GM18858 (cell line): ENCODE data around the gene RNU1-3.
"Not testable (repeated sequence)": the region's sequence is repeated elsewhere in the genome, so short reads cannot be mapped to it uniquely, and the experiment has no call there.

Experiments used
- ATAC-seq: cut with Tn5 transposase; IDR thresholded peaks from one replicate; pipeline ENCODE4 v1.9.1; 2021; ENCODE audit not compliant: unreplicated experiment

The RNU1-3 gene

DNA sequence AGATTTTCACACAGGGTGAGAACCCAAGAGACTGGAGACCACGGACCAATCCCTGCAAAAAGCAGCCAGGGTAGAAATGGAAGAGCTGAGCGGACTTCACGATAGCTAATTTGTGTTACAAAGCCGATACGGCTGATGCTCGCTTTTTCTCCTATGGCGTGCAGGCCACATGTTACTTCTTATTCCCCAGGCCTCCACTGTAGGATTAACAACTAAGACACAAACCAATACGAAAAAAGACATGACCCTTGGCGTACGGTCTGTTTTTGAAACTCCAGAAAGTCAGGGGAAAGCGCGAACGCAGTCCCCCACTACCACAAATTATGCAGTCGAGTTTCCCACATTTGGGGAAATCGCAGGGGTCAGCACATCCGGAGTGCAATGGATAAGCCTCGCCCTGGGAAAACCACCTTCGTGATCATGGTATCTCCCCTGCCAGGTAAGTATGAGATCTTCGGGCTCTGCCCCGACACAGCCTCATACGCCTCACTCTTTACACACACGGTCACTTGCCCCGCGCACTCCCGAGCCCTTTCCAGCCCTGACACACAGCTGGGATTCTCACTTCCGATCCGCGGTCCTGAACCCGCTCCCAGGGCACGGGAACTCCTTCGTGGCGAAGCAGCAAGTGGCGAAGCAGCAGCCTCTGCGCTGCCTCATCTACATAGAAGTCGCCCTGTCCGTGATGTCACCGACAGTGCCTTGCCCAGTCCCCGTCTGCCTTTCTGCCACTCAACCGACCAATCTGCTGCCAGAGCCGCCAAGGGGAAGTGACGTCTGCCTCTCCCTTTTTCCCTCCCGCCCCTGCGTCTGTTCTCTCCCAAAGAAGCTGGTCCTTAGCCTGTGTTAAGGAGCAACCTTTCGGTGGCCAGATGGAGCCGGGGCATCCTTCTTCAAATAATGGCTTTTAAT, at the start of gene RNU1-3:
Gene RNU1-3 (minus strand): TSS at position 447 of the 912 bp plus-strand sequence.
- peak; percentile 92 for ATAC-seq

- not testable (repeated sequence) for ATAC-seq
These were observed 46.7 kb upstream of the RNU1-3 start for GRCh38 chr1:16713480-16713879.

GRCh38 chr1:16712984-16713383, 46.2 kb upstream of the RNU1-3 start:
- ATAC-seq: not testable (repeated sequence)

DNA sequence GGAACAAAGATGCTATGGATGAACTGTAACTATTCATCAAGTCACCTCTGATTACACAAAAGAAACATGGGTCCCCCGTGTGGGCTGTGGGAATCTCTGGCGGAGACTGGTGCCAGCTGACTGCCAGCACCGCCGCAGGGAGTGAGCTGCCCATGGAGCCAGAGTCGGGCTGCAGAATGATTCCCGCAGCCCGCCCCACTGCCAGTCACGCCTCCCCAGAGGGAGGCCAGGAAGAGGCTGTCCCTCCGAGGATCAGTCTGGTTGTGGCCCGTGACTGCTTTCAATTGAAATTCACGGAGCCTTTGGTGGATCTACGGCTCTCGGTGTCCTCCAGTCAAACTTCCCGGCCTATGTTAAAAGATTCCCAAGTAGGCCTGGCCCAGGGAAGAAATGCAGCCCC, 45.8 kb upstream of the RNU1-3 start:
- ATAC-seq: not testable (repeated sequence)

- not testable (repeated sequence) for ATAC-seq
These were observed 45.4 kb upstream of the RNU1-3 start for GRCh38 chr1:16712131-16712530.

DNA sequence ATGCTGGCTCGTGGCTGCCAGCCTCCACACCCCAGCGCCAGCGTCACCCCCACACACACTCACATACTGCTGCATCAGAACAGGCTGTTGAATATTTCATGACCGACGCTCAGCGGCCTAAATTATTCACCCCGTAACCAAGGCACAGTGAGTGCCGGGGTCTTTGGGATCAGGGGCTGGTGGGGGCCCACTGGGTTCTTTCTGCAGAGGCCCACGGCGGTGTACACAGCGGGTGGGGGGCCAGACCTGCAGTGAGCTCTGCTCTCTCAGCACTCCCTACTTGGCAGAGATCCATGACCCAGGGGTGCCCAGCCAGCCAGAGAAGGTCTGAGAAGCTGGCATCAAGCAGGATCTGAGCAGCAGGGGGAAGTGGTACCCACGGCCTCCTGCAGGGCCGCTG, 43.9 kb upstream of the RNU1-3 start:
- ATAC-seq: not testable (repeated sequence)

GRCh38 chr1:16709659-16710087, 42.9 kb upstream of the RNU1-3 start:
- ATAC-seq: not testable (repeated sequence)

GRCh38 chr1:16708704-16709103, 42.0 kb upstream of the RNU1-3 start:
- not testable (repeated sequence) for ATAC-seq

DNA sequence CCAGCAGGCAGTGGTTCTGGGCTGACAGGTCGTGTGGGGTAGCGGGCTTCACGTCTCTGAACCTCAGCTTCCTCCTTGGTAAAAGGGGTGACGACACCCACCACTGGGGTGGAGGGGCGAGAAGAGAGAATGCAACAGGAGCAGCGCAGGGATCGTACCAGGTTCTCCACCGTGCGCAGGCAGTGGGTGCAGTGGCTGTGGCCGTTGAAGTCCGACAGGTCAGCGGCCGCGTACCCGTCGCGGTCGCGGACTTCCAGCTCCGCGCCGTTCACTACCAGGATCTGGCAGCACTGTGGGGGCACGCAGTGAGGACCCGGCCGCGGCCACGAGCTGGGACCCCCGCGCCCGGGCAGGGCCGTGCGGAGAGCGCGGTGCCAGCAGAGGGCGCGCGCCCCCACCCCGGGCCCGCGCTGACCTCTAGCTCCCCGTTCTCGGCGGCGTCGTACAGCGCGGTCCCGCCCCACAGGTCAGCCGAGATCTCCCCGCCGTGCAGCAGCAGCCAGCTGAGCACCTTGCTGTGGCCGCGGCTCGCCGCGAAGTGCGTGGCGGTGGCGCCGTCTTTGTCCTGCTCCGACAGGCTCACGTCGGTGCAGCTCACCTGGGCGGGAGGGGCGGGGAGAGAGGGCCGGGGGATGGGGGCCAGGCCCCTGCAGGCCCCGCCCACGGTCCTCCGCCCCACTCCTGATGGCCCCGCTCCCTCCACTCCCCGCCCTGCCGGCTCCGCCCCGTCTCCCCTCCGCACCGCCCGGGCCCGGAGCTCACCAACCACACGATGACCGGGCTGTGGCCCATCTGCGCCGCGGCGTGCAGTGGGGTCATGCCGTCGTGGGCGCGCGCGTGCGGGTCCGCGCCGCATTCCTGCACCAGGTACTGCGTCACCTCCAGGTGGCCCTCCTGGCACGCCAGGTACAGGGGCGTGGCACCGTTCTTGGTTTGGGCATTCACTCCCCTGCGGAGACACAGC, 40.7 kb upstream of the RNU1-3 start:
- not testable (repeated sequence) for ATAC-seq

DNA sequence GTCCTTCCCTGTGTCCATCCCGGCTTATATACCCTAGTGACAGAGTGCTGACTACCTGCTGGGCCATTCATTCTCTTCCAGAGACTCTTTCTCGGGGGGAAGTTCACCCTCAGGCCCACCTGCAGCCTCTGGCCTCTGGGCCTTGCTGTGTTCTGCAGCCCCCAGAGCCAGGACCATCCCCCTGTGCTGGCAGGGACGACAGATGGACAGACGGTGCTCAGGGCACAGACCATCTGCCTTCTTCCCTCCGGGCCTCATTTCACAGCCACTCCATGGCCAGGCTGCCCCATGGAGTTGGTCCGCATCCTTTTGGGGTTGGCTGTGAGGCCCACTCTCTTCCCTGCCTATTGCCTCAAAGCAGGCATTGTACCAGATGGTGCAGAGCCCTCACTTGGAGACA, 39.6 kb upstream of the RNU1-3 start:
- not testable (repeated sequence) for ATAC-seq

- not testable (repeated sequence) for ATAC-seq
These were observed 37.9 kb upstream of the RNU1-3 start for GRCh38 chr1:16704502-16705100.

DNA sequence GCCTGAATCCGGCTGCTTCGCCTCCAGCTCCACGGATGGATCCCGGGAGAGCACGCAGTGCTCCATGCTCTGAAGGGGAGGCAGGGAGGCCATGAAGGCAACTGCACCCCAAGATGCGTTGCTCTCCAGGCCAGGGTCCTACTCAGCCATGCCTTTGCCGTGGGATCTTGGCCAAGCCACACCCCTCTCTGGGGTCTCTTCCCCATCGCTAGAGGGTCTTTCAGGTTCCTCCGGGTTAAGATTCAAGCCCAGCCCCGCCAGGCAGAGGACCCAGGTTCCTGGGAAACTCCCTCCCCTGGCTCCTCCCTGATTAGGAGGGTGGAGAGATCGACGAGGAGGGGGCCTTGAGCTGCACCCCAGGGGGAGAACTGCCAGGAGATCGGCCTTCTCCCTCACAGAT, 37.3 kb upstream of the RNU1-3 start:
- ATAC-seq: not testable (repeated sequence)

GRCh38 chr1:16703602-16704001, 36.9 kb upstream of the RNU1-3 start:
- not testable (repeated sequence) for ATAC-seq

GRCh38 chr1:16703141-16703540, 36.4 kb upstream of the RNU1-3 start:
- not testable (repeated sequence) for ATAC-seq

DNA sequence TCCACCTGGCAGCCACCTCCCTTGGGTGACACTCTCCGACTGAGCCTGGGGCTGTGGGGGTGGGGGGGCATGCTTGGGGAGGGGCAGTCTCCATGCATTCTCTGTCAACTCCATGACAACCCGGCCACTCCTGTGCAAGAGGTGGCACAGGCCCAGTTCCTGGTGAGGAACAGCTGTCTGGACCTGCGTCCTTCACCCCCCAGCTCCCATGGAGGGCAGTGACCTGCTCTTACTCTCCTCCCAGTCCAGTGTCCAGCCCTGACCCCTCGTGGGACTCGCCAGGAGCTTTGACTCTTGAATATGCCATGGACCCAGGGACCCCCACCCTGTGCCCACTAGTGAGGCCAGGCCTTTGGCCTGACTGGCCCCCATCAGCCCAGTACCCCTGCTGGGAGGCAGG, 35.5 kb upstream of the RNU1-3 start:
- not testable (repeated sequence) for ATAC-seq

GRCh38 chr1:16701189-16701588, 34.4 kb upstream of the RNU1-3 start:
- ATAC-seq: not testable (repeated sequence)

DNA sequence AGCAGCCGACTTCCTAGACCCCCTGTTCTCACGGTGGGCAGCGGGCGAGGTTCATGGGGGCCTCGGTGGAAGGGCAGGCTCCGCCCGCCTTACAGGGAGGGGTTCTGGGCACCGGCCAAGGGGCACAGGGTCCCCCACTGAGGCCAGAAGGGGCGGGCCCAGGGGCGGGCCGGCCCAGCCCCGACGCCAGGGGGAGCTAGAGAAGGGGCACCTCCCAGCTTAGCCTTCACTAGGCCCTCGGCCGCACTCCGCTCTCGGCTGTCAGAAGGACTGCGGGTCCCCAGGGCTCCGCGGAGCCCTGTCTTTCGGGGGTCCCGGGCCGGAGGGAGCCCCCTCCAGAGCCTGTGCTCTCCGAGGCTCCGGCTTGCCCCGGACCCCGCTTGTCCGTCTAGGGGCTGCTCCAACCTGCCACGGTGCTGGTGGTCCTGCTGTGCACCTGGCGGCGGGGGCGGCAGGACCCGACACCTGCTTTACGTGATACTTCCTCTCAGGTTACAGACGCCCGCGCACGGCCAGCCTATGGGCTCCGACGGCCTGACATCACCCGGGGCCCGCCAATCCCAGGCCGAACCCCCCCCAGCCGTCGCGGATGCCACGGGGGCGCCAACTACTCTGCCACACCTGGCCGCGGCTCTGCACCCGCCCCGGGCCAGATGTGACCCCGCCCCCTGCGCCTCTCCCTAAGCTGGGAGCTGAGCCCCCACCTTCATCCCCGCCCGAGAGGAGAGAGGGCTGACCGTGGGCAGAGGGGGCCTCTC, 33.6 kb upstream of the RNU1-3 start:
- not testable (repeated sequence) for ATAC-seq

- ATAC-seq: not testable (repeated sequence)
These were observed 32.7 kb upstream of the RNU1-3 start for GRCh38 chr1:16699440-16699839.

DNA sequence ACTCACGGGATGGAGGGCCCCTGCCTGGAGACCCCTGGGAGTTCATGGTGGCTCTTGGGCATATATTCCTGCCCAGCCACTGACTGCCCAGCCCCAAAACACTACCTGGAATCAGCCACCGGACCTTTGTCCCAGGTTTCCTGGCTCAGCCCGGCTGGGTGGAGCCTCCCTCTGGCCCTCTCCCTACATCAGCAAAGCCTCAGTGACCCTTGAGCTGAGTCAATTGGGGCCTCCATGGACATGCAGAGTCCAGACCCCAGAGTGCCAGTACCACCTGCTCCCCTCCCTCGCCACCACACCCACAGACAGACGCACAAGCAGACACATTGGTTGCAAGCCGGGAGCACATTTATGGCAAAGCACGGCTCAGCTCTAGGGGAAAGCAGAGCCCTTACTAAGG, 30.4 kb upstream of the RNU1-3 start:
- not testable (repeated sequence) for ATAC-seq

- ATAC-seq: not testable (repeated sequence)
These were observed 29.9 kb upstream of the RNU1-3 start for GRCh38 chr1:16696507-16697150.
